ENCODE results near the gene CSTB.

Gene CSTB

GRCh38 chr21:43745772-43746517 is 30.2 kb downstream of the CSTB start:
- DNase-seq, result no peak

GRCh38 chr21:43744725-43745124 is 31.4 kb downstream of the CSTB start:
- DNase-seq, result no peak

- no peak for DNase-seq
Observed at GRCh38 chr21:43743947-43744346, 32.2 kb downstream of the CSTB start.

- DNase-seq, result no peak
Observed at GRCh38 chr21:43741423-43742096, 34.5 kb downstream of the CSTB start.

GRCh38 chr21:43740497-43741156 is 35.5 kb downstream of the CSTB start:
- no peak for DNase-seq

- DNase-seq, result no peak
Observed at GRCh38 chr21:43739621-43740435, 36.3 kb downstream of the CSTB start.

GRCh38 chr21:43737158-43737950 is 38.8 kb downstream of the CSTB start:
- DNase-seq, result no peak

- DNase-seq, result no peak
Observed at GRCh38 chr21:43736224-43736883, 39.8 kb downstream of the CSTB start.

GRCh38 chr21:43735236-43736091 is 40.6 kb downstream of the CSTB start:
- DNase-seq, result no peak

- DNase-seq, result no peak
Observed at GRCh38 chr21:43734928-43735229, 41.2 kb downstream of the CSTB start.

GRCh38 chr21:43734131-43734927 is 41.8 kb downstream of the CSTB start:
- no peak for DNase-seq

GRCh38 chr21:43733529-43734071 is 42.5 kb downstream of the CSTB start:
- DNase-seq, result no peak

GRCh38 chr21:43733060-43733459 is 43.0 kb downstream of the CSTB start:
- no peak for DNase-seq

- DNase-seq, result no peak
Observed at GRCh38 chr21:43731891-43732711, 44.0 kb downstream of the CSTB start.

- DNase-seq, result no peak
Observed at GRCh38 chr21:43731476-43731875, 44.6 kb downstream of the CSTB start.

GRCh38 chr21:43728467-43729390 is 47.4 kb downstream of the CSTB start:
- DNase-seq, result peak; percentile 80

GRCh38 chr21:43728154-43728466 is 48.0 kb downstream of the CSTB start:
- DNase-seq, result no peak

All from CD4-positive, alpha-beta T cell treated with Interleukin-17A for 4 hours (primary cell).